Activated CD8-positive, alpha-beta T cell treated with anti-CD3 and anti-CD28 coated beads for 36 hours (primary cell): Measurements from ENCODE around the gene PLS1. TPM values are rescaled to one million over a fixed set of nuclear protein-coding genes. Genes with fewer than 3 reads are reported as not detected.
"Not testable (repeated sequence)": the region's sequence is repeated elsewhere in the genome, so short reads cannot be mapped to it uniquely, and the experiment has no call there.

Experiments
- ATAC-seq: fragments of 200-7000 bp; cut with Tn5 transposase; one replicate; pipeline ENCODE4 v1.10.0; 2021; ENCODE audit warnings: mild to moderate bottlenecking, moderate library complexity
- CTCF ChIA-PET: fragments of 350-600 bp; sonication (Branson Sonifier 250); formaldehyde crosslinking; loops from one replicate; lab custom pipeline; 2021; ENCODE audit warnings: antibody characterized with exemption; lab: Charles Lee
- POLR2A ChIA-PET: fragments of 350-600 bp; sonication (Branson Sonifier 250); formaldehyde crosslinking; loops from one replicate; lab custom pipeline; 2021; ENCODE audit warnings: antibody characterized with exemption; lab: Charles Lee
- DNase-seq: peaks from one replicate; pipeline ENCODE4 v3.0.0-alpha.2; 2020
- H3K27ac Mint-ChIP-seq: one replicate; pipeline ENCODE4 v1.8.0; 2021; ENCODE audit warnings: mild to moderate bottlenecking, mixed read lengths
- H3K27me3 Mint-ChIP-seq: one replicate; pipeline ENCODE4 v1.8.0; 2021; ENCODE audit warnings: mixed read lengths
- H3K36me3 Mint-ChIP-seq: one replicate; pipeline ENCODE4 v1.8.0; 2021; ENCODE audit warnings: low read depth, mixed read lengths
- H3K4me1 Mint-ChIP-seq: one replicate; pipeline ENCODE4 v1.8.0; 2021; ENCODE audit warnings: low read depth, mixed read lengths
- H3K4me3 Mint-ChIP-seq: one replicate; pipeline ENCODE4 v1.8.0; 2021; ENCODE audit warnings: mild to moderate bottlenecking, moderate library complexity, mixed read lengths
- H3K9me3 Mint-ChIP-seq: one replicate; pipeline ENCODE4 v1.8.0; 2021; ENCODE audit warnings: mixed read lengths
- CTCF ChIP-seq: fragments of 200-600 bp; IDR thresholded peaks from one replicate; pipeline ENCODE4 v1.8.0; 2022; ENCODE audit warnings: antibody characterized with exemption, mild to moderate bottlenecking
- intact Hi-C: fragments of 100-400 bp; cut with micrococcal nuclease; formaldehyde crosslinking; loops from one replicate; pipeline ENCODE4 v1.10.0; 2022
- total RNA-seq, 2 experiments: library from RNA; stranded (reverse); gene quantifications; one replicate each; pipeline ENCODE4 v1.2.3, GENCODE V29; 2021

PLS1 gene
- total RNA-seq, 2 experiments from 2014 or later, result 4.7 to 5.6 TPM

DNA sequence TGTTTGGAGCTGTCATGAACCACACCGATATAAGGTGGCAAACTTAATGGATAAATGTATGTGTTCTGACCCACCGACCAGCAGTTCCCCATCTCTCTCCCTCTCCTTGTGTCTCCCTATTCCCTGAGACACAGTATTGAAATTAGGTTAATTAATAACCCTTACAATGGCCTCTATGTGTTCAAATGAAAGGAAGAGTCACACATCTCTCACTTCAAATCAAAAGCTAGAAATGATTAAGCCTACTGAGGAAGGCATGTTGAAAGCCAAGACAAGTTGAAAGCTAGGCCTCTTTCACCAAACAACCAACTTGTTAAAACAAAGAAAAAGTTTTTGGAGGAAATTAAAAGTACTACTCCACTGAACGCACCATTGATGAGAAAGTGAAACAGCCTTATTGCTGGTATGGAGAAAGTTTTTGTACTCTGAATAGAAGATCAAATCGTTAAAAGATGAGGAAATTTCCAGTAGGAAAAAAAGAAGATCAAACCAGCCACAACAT is 32.6 kb upstream of the PLS1 start:
- intact Hi-C loops, result no loop called here
- DNase-seq (no peak), ATAC-seq (no peak)
- Mint-ChIP-seq H3K27me3 (no peaks in the 10 kb centered on the region), H3K27ac (peak overlapping the region; percentile 58), H3K36me3 (peaks cover 34% of the 10 kb centered on the region), H3K4me1 (peaks cover 11% of the 10 kb centered on the region), H3K9me3 (no peaks in the 10 kb centered on the region), H3K4me3 (no peak overlapping the region)
- POLR2A ChIA-PET, result interaction anchor here (0.6 to 1.5 kb wide), 2 partner anchors 9 to 15 kb away, joined by 3 to 4 read pairs; partner anchors contain the start of gene ATR
- TF ChIP-seq CTCF, result no peak
- CTCF ChIA-PET, result no interaction called here

DNA sequence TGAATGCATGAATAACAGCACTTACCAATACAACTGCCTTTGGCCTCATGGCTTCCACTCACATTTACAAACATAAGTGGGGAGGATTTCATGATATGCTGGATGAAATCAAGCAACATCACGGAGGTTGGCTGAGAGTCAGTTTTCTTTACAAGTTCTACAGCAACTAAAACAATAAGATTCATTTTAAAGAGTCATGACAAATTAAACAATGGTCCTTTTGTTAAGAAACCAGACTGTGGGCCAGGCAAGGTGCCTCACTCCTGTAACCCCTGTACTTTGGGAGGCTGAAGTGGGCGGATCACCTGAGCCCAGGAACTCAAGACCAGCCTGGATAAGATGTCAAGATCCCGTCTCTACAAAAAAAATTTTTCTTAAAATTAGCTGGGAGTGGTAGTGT is 30.1 kb upstream of the PLS1 start:
- Mint-ChIP-seq H3K27ac (no peak overlapping the region), H3K4me3 (no peak overlapping the region), H3K36me3 (peaks cover 32% of the 10 kb centered on the region), H3K4me1 (peaks cover 12% of the 10 kb centered on the region), H3K27me3 (no peaks in the 10 kb centered on the region), H3K9me3 (no peaks in the 10 kb centered on the region)
- no peak for TF ChIP-seq CTCF
- ChIA-PET POLR2A (no interaction called here), CTCF (interaction anchor here (0.8 kb wide), 1 partner anchor 11 kb away, joined by 3 read pairs; no protein-coding TSS in a partner anchor)
- intact Hi-C loops, result no loop called here
- no peak for ATAC-seq
- DNase-seq, result no peak

- peaks cover 14% of the 10 kb centered on the region for H3K4me1 Mint-ChIP-seq
- ChIA-PET POLR2A (interaction anchor here (1.0 to 3.0 kb wide), 3 partner anchors 9 to 26 kb away, joined by 3 to 10 read pairs (median 3); partner anchors contain the start of gene ATR), CTCF (no interaction called here)
These were observed 27.7 kb upstream of the PLS1 start for GRCh38 chr3:142568393-142569017.

DNA sequence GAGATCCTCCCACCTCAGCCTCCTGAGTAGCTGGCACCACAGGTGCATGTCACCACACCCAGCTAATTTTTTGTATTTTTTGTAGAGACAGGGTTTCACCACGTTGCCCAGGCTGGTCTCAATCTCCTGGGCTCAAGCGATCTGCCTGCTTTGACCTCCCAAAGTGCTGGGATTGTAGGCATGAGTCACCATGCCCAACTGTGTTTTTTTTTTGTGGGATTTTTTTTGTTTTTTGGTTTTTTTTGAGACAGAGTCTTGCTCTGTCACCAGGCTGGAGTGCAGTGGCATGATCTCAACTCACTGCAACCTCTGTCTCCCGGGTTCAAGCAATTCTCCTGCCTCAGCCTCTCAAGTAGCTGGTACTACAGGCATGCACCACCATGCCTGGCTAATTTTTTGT is 26.8 kb upstream of the PLS1 start:
- ChIA-PET CTCF (interaction anchor here (0.9 kb wide), 1 partner anchor 137 kb away, joined by 3 read pairs; no protein-coding TSS in a partner anchor), POLR2A (interaction anchor here (1.0 to 3.0 kb wide), 3 partner anchors 9 to 27 kb away, joined by 3 to 10 read pairs (median 3); partner anchors contain the start of gene ATR)
- intact Hi-C loops, H3K4me3 Mint-ChIP-seq, DNase-seq, H3K9me3 Mint-ChIP-seq, ATAC-seq, H3K27me3 Mint-ChIP-seq, H3K27ac Mint-ChIP-seq: not testable (repeated sequence)
- Mint-ChIP-seq H3K36me3 (peaks cover 23% of the 10 kb centered on the region), H3K4me1 (peaks cover 14% of the 10 kb centered on the region)

More at GRCh38 chr3:142568393-142569017, 27.7 kb upstream of the PLS1 start:
- no peak overlapping the region for H3K27ac Mint-ChIP-seq
- H3K9me3 Mint-ChIP-seq, result no peaks in the 10 kb centered on the region
- no peaks in the 10 kb centered on the region for H3K27me3 Mint-ChIP-seq
- H3K36me3 Mint-ChIP-seq, result peaks cover 26% of the 10 kb centered on the region
- intact Hi-C loops, result no loop called here
- H3K4me3 Mint-ChIP-seq, result no peak overlapping the region
- DNase-seq (no peak), ATAC-seq (no peak)
- TF ChIP-seq CTCF, result no peak

DNA sequence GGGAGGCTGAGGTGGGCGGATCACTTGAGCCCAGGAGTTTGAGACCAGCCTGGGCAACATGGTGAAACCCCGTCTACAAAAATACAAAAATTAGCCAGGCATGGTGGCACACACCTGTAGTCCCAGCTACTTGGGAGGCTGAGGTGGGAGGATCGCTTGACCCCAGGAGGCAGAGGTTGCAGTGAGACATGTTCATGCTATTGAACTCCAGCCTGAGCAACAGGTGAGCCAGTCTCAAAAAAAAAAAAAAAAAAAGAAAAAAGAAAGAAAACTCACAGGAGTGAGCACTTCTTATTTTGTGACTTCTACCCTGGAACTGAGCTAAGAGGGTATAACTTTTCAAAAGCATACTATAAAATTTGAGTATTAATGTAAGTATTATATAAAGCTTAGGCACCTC is 22.0 kb upstream of the PLS1 start:
- H3K4me3 Mint-ChIP-seq, CTCF ChIA-PET, H3K27me3 Mint-ChIP-seq, ATAC-seq, DNase-seq, H3K9me3 Mint-ChIP-seq, H3K27ac Mint-ChIP-seq, POLR2A ChIA-PET: not testable (repeated sequence)
- intact Hi-C loops, result loop anchor here (10.0 kb wide), 1 partner anchor 151 kb away; the partner anchor contains the start of gene TRPC1
- Mint-ChIP-seq H3K4me1 (peaks cover 41% of the 10 kb centered on the region), H3K36me3 (peaks cover 29% of the 10 kb centered on the region)

GRCh38 chr3:142574665-142575064 is 21.5 kb upstream of the PLS1 start:
- no peak for DNase-seq
- no peak for ATAC-seq
- intact Hi-C loops, result loop anchor here (5.0 to 10.0 kb wide), 2 partner anchors 150 to 428 kb away; partner anchors contain the start of genes TRPC1 and U2SURP
- no peaks in the 10 kb centered on the region for H3K27me3 Mint-ChIP-seq
- H3K9me3 Mint-ChIP-seq, result no peaks in the 10 kb centered on the region
- H3K4me3 Mint-ChIP-seq, result no peak overlapping the region
- H3K27ac Mint-ChIP-seq, result peak overlapping the region; percentile 56
- CTCF ChIA-PET, result no interaction called here
- no peak for TF ChIP-seq CTCF
- POLR2A ChIA-PET, result no interaction called here
- peaks cover 44% of the 10 kb centered on the region for H3K4me1 Mint-ChIP-seq
- H3K36me3 Mint-ChIP-seq, result peaks cover 29% of the 10 kb centered on the region
